ENCODE results near the gene RHOT2. TPM values are rescaled to one million over a fixed set of nuclear protein-coding genes. Genes with fewer than 3 reads are reported as not detected.
A peak's percentile ranks its signal among the peaks of the same experiment; 100 is the strongest.

The RHOT2 gene
- total RNA-seq, 1 donor from 2014 or later: 34.0 TPM

GRCh38 chr16:678209-678857, 10.4 kb downstream of the RHOT2 start:
- H3K9ac ChIP-seq: no peak overlapping the region
- H3K27ac ChIP-seq: no peak overlapping the region
- H3K36me3 Mint-ChIP-seq: peaks cover 3% of the 10 kb centered on the region
- no peak for DNase-seq (ENCODE audit: low spot score)
- peaks cover 10% of the 10 kb centered on the region for H3K27me3 Mint-ChIP-seq (ENCODE audit: insufficient read depth, low read depth)
- H3K27ac Mint-ChIP-seq: no peak overlapping the region
- H3K36me3 ChIP-seq: peaks cover 2% of the 10 kb centered on the region
- H3K79me2 ChIP-seq (ENCODE audit: low read depth): peaks cover 27% of the 10 kb centered on the region
- no peak overlapping the region for H2AFZ ChIP-seq (replicated peaks)
- no peaks in the 10 kb centered on the region for H3K9me3 Mint-ChIP-seq
- H3K4me3 ChIP-seq: no peak overlapping the region
- H3K9me3 ChIP-seq (ENCODE audit: low read depth): no peaks in the 10 kb centered on the region
- no peak overlapping the region for H3K4me2 ChIP-seq
- peaks cover 47% of the 10 kb centered on the region for H4K20me1 ChIP-seq (ENCODE audit: low read depth)
- H3K27me3 ChIP-seq: peaks cover 17% of the 10 kb centered on the region
- H3K4me1 Mint-ChIP-seq: peaks cover 25% of the 10 kb centered on the region
- H3K4me1 ChIP-seq: peaks cover 18% of the 10 kb centered on the region
- no peak for TF ChIP-seq EZH2phosphoT487 (IDR thresholded peaks at IDR 0.05)
- TF ChIP-seq, protein P1, sequence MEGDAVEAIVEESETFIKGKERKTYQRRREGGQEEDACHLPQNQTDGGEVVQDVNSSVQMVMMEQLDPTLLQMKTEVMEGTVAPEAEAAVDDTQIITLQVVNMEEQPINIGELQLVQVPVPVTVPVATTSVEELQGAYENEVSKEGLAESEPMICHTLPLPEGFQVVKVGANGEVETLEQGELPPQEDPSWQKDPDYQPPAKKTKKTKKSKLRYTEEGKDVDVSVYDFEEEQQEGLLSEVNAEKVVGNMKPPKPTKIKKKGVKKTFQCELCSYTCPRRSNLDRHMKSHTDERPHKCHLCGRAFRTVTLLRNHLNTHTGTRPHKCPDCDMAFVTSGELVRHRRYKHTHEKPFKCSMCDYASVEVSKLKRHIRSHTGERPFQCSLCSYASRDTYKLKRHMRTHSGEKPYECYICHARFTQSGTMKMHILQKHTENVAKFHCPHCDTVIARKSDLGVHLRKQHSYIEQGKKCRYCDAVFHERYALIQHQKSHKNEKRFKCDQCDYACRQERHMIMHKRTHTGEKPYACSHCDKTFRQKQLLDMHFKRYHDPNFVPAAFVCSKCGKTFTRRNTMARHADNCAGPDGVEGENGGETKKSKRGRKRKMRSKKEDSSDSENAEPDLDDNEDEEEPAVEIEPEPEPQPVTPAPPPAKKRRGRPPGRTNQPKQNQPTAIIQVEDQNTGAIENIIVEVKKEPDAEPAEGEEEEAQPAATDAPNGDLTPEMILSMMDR (IDR thresholded peaks at IDR 0.05): no peak
- TF ChIP-seq EZH2 (IDR thresholded peaks at IDR 0.05): no peak
- H3F3A ChIP-seq (ENCODE audit: low read depth): peaks cover 67% of the 10 kb centered on the region
- no peak overlapping the region for H3K4me3 Mint-ChIP-seq

- no peaks in the 10 kb centered on the region for H3K9me3 Mint-ChIP-seq
- peaks cover 21% of the 10 kb centered on the region for H3K4me1 ChIP-seq
- no peak overlapping the region for H3K27ac Mint-ChIP-seq
- H2AFZ ChIP-seq (replicated peaks): peak overlapping the region; percentile 65
- H3K27me3 Mint-ChIP-seq (ENCODE audit: insufficient read depth, low read depth): peaks cover 10% of the 10 kb centered on the region
- H3K4me2 ChIP-seq: peak overlapping the region; percentile 71
- peaks cover 2% of the 10 kb centered on the region for H3K36me3 ChIP-seq
- peak overlapping the region; percentile 47 for H3K4me3 ChIP-seq
- H3K27me3 ChIP-seq: peaks cover 17% of the 10 kb centered on the region
- peaks cover 3% of the 10 kb centered on the region for H3K36me3 Mint-ChIP-seq
- peaks cover 25% of the 10 kb centered on the region for H3K4me1 Mint-ChIP-seq
- TF ChIP-seq, protein P1 (IDR thresholded peaks at IDR 0.05): no peak
- TF ChIP-seq EZH2phosphoT487 (IDR thresholded peaks at IDR 0.05) (no peak), EZH2 (IDR thresholded peaks at IDR 0.05) (no peak)
- peaks cover 46% of the 10 kb centered on the region for H4K20me1 ChIP-seq (ENCODE audit: low read depth)
- H3K9ac ChIP-seq: no peak overlapping the region
- H3K79me2 ChIP-seq (ENCODE audit: low read depth): peaks cover 33% of the 10 kb centered on the region
- H3K27ac ChIP-seq: no peak overlapping the region
- DNase-seq (ENCODE audit: low spot score): peak; percentile 86
- peaks cover 62% of the 10 kb centered on the region for H3F3A ChIP-seq (ENCODE audit: low read depth)
- H3K9me3 ChIP-seq (ENCODE audit: low read depth): no peaks in the 10 kb centered on the region
- H3K4me3 Mint-ChIP-seq: peak overlapping the region; percentile 84
Observed at GRCh38 chr16:678858-679813, 11.2 kb downstream of the RHOT2 start.

DNA sequence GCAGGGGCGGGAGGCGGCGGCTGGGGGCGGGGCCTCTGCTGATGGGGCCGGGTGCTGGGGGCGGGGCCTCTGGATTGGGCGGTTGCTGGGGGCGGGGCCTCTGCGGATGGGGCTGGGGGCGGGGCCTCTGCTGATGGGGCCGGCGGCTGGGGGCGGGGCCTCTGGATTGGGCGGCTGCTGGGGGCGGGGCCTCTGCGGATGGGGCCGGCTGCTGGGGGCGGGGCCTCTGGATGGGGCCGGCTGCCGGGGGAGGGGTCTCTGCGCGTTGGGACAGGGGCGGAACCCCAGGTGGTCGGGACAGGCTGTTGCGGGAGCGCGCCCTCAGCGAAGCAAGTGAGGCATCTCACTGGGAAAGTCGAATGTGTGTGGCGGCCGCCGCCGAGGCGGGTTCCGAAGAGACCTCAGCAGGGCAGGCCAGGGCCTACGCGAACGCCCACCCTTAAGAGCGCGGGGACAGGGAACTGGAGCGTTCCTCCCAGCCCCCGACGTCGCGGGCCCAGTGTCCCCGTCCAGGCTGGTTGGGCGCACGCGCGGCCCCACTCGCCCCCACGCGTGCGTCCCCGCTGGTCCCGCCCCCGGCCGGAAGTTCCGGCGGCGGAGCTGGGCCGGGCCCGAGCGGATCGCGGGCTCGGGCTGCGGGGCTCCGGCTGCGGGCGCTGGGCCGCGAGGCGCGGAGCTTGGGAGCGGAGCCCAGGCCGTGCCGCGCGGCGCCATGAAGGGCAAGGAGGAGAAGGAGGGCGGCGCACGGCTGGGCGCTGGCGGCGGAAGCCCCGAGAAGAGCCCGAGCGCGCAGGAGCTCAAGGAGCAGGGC, 12.1 kb downstream of the RHOT2 start, which contains the start of gene STUB1:
STUB1 (plus strand) TSS at position 597 of the 811 bp plus-strand sequence; CDS start at position 713, 116 bp downstream.
- Mint-ChIP-seq H3K4me1 (peaks cover 25% of the 10 kb centered on the region), H3K9me3 (no peaks in the 10 kb centered on the region), H3K36me3 (peaks cover 3% of the 10 kb centered on the region), H3K27me3 (ENCODE audit: insufficient read depth, low read depth) (peaks cover 8% of the 10 kb centered on the region), H3K4me3 (peak within 1 kb of the TSS; percentile 85), H3K27ac (no peak within 1 kb of the TSS)
- peaks cover 33% of the 10 kb centered on the region for H3K79me2 ChIP-seq (ENCODE audit: low read depth)
- H2AFZ ChIP-seq (replicated peaks): peak within 1 kb of the TSS; percentile 77
- H3K27ac ChIP-seq: peak within 1 kb of the TSS; percentile 72
- H3K9ac ChIP-seq: peak within 1 kb of the TSS; percentile 75
- DNase-seq (ENCODE audit: low spot score): peak; percentile 97
- H3K9me3 ChIP-seq (ENCODE audit: low read depth): no peaks in the 10 kb centered on the region
- peaks cover 37% of the 10 kb centered on the region for H4K20me1 ChIP-seq (ENCODE audit: low read depth)
- peaks cover 59% of the 10 kb centered on the region for H3F3A ChIP-seq (ENCODE audit: low read depth)
- no peak for TF ChIP-seq EZH2phosphoT487 (IDR thresholded peaks at IDR 0.05)
- TF ChIP-seq EZH2 (IDR thresholded peaks at IDR 0.05): no peak
- TF ChIP-seq, protein P1 (IDR thresholded peaks at IDR 0.05): no peak
- peaks cover 2% of the 10 kb centered on the region for H3K36me3 ChIP-seq
- H3K4me1 ChIP-seq: peaks cover 18% of the 10 kb centered on the region
- peaks cover 15% of the 10 kb centered on the region for H3K27me3 ChIP-seq
- H3K4me3 ChIP-seq: peak within 1 kb of the TSS; percentile 94
- peak within 1 kb of the TSS; percentile 100 for H3K4me2 ChIP-seq

All from neural progenitor cell (in vitro differentiated cells).